GM19351 (cell line): ENCODE data around the gene TTC36.
"Not testable (repeated sequence)": the region's sequence is repeated elsewhere in the genome, so short reads cannot be mapped to it uniquely, and the experiment has no call there.

ENCODE experiments used
- ATAC-seq: cut with Tn5 transposase; IDR thresholded peaks from one replicate; pipeline ENCODE4 v1.9.1; 2021; ENCODE audit warnings: mild to moderate bottlenecking, moderate library complexity; ENCODE audit not compliant: unreplicated experiment

TTC36 gene

DNA sequence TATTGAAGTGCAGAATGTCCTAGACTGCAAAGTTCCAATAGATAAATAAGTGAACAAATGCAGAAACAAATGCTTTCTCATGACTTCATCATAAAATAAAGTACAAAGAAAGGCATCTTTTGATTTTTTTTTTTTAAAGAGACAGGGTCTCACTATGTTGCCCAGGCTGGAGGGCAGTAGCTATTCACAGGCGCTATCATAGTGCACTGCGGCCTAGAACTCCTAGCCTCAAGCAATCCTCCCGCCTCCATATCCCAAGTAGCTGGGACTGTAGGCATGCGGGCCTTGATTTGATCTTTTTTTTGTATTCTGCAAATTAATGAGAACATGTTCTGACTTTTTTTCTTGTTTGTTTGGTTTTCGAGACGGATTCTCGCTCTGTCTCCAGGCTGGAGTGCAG is 47.4 kb downstream of the TTC36 start:
- ATAC-seq = no peak

DNA sequence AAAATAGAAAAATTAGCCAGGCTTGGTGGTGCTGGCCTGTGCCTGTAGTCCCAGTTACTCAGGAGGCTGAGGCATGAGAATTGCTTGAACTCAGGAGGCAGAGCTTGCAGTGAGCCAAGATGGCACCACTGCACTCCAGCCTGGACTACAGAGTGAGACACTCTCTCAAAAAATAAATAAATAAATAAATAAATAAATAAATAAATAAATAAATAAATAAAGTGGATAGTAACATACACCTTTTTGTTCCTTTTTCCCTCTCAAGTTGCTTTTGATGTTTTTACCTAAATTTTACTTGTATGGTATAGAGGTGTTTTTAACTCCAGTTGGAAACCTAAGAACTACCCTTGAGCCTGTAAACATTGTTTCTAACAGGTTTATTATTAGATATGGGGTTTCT is 50.7 kb downstream of the TTC36 start:
- not testable (repeated sequence) for ATAC-seq
